KMS-11 (cell line): ENCODE data around the gene RRAD.

ENCODE experiments used
- H2AFZ ChIP-seq: fragments of 200-600 bp; sonication (generic); 2 replicates; pipeline ENCODE4 v1.6.1; 2016; ENCODE audit warnings: antibody characterized with exemption, mixed run types, low read depth
- H3K27ac ChIP-seq: fragments of 200-600 bp; sonication (generic); 2 replicates; pipeline ENCODE4 v1.6.1; 2016; ENCODE audit warnings: mild to moderate bottlenecking, mixed run types
- H3K27me3 ChIP-seq: fragments of 200-600 bp; sonication (generic); 2 replicates; pipeline ENCODE4 v1.6.1; 2017; ENCODE audit warnings: mild to moderate bottlenecking, low read depth, mixed run types, moderate library complexity; ENCODE audit not compliant: insufficient read depth
- H3K36me3 ChIP-seq: fragments of 200-600 bp; sonication (generic); 2 replicates; pipeline ENCODE4 v1.6.1; 2017; ENCODE audit warnings: mild to moderate bottlenecking, mixed run types; ENCODE audit not compliant: insufficient read depth
- H3K4me1 ChIP-seq: fragments of 200-600 bp; sonication (generic); 2 replicates; pipeline ENCODE4 v1.6.1; 2016; ENCODE audit warnings: mild to moderate bottlenecking, low read depth, mixed run types; ENCODE audit not compliant: poor library complexity, severe bottlenecking
- H3K4me2 ChIP-seq: fragments of 200-600 bp; sonication (generic); 2 replicates; pipeline ENCODE4 v1.7.0; 2016; ENCODE audit warnings: mild to moderate bottlenecking, mixed run types
- H3K4me3 ChIP-seq: fragments of 200-600 bp; sonication (generic); IDR thresholded peaks from 2 replicates; pipeline ENCODE4 v1.6.1; 2017; ENCODE audit warnings: low read depth, low read length, mixed read lengths; ENCODE audit not compliant: insufficient read depth
- H3K79me2 ChIP-seq: fragments of 200-600 bp; sonication (generic); 2 replicates; pipeline ENCODE4 v1.6.1; 2016; ENCODE audit warnings: low read depth, mixed run types; ENCODE audit not compliant: insufficient read depth
- H3K9ac ChIP-seq: fragments of 200-600 bp; sonication (generic); 2 replicates; pipeline ENCODE4 v1.6.1; 2016; ENCODE audit warnings: mild to moderate bottlenecking, mixed run types
- H4K20me1 ChIP-seq: fragments of 200-600 bp; sonication (generic); 2 replicates; pipeline ENCODE4 v1.6.1; 2016; ENCODE audit warnings: mild to moderate bottlenecking, mixed run types; ENCODE audit not compliant: insufficient read depth
- CTCF ChIP-seq: fragments of 200-600 bp; sonication (generic); conservative IDR thresholded peaks from 2 replicates; pipeline ENCODE4 v1.6.1; 2017; ENCODE audit warnings: low read depth, mild to moderate bottlenecking, antibody characterized with exemption, low read length, moderate library complexity, mixed read lengths

The RRAD gene

GRCh38 chr16:66970775-66971720 lies 45.7 kb upstream of the RRAD start:
- Histone ChIP-seq H3K27ac (no peak overlapping the region), H3K4me1 (peaks cover 3% of the 10 kb centered on the region), H3K27me3 (0 out of 2 replicates have a peak, but pooled peaks cover 2% of the 10 kb centered on the region), H3K9ac (no peak overlapping the region), H2AFZ (no peak overlapping the region), H3K4me2 (no peak overlapping the region), H4K20me1 (no peaks in the 10 kb centered on the region), H3K79me2 (no peaks in the 10 kb centered on the region), H3K4me3 (no peak overlapping the region), H3K36me3 (no peaks in the 10 kb centered on the region)
- TF ChIP-seq CTCF: no peak

GRCh38 chr16:66968847-66969246 lies 43.5 kb upstream of the RRAD start:
- no peak for TF ChIP-seq CTCF

GRCh38 chr16:66964049-66964448 lies 38.7 kb upstream of the RRAD start:
- no peak overlapping the region for H3K9ac ChIP-seq
- no peaks in the 10 kb centered on the region for H4K20me1 ChIP-seq
- H3K4me2 ChIP-seq: no peak overlapping the region

More at GRCh38 chr16:66968847-66969246, 43.5 kb upstream of the RRAD start:
- H3K79me2 ChIP-seq: no peaks in the 10 kb centered on the region
- H3K27ac ChIP-seq: no peak overlapping the region
- no peak overlapping the region for H3K4me3 ChIP-seq
- H3K4me1 ChIP-seq: no peaks in the 10 kb centered on the region
- H3K9ac ChIP-seq: no peak overlapping the region
- H3K4me2 ChIP-seq: no peak overlapping the region
- H2AFZ ChIP-seq: no peak overlapping the region
- 0 out of 2 replicates have a peak, but pooled peaks cover 2% of the 10 kb centered on the region for H3K27me3 ChIP-seq
- H3K36me3 ChIP-seq: no peaks in the 10 kb centered on the region
- no peaks in the 10 kb centered on the region for H4K20me1 ChIP-seq

GRCh38 chr16:66961914-66962313 lies 36.6 kb upstream of the RRAD start:
- Histone ChIP-seq H3K4me3 (no peak overlapping the region), H3K4me1 (peaks cover 3% of the 10 kb centered on the region), H3K27me3 (no peaks in the 10 kb centered on the region), H3K4me2 (no peak overlapping the region), H3K79me2 (no peaks in the 10 kb centered on the region), H4K20me1 (no peaks in the 10 kb centered on the region), H3K9ac (no peak overlapping the region), H3K27ac (no peak overlapping the region), H2AFZ (no peak overlapping the region), H3K36me3 (no peaks in the 10 kb centered on the region)
- no peak for TF ChIP-seq CTCF

More at GRCh38 chr16:66964049-66964448, 38.7 kb upstream of the RRAD start:
- no peaks in the 10 kb centered on the region for H3K79me2 ChIP-seq
- no peak overlapping the region for H3K27ac ChIP-seq
- H3K36me3 ChIP-seq: no peaks in the 10 kb centered on the region
- TF ChIP-seq CTCF: no peak
- H3K4me3 ChIP-seq: no peak overlapping the region
- H3K27me3 ChIP-seq: no peaks in the 10 kb centered on the region
- H3K4me1 ChIP-seq: peaks cover 3% of the 10 kb centered on the region
- H2AFZ ChIP-seq: no peak overlapping the region
